ENCODE results near the gene NDUFC1. TPM values are rescaled to one million over a fixed set of nuclear protein-coding genes. Genes with fewer than 3 reads are reported as not detected.
"Not testable (repeated sequence)": the region's sequence is repeated elsewhere in the genome, so short reads cannot be mapped to it uniquely, and the experiment has no call there.

NDUFC1 gene
- total RNA-seq, 1 experiment from 2014 or later, result 155 TPM

GRCh38 chr4:139256349-139256748 lies 45.9 kb downstream of the NDUFC1 start:
- in situ Hi-C loops (cut with HindIII; ENCODE audit: low sequenced_read_pairs), result no loop called here
- no peak for DNase-seq (ENCODE audit: low spot score)

- in situ Hi-C loops (cut with HindIII; ENCODE audit: low sequenced_read_pairs); DNase-seq (ENCODE audit: low spot score): not testable (repeated sequence)
These were observed 46.7 kb downstream of the NDUFC1 start for GRCh38 chr4:139255581-139255980.

GRCh38 chr4:139253713-139254112 lies 48.6 kb downstream of the NDUFC1 start:
- no peak for DNase-seq (ENCODE audit: low spot score)

GRCh38 chr4:139253046-139253445 lies 49.2 kb downstream of the NDUFC1 start:
- in situ Hi-C loops (cut with HindIII; ENCODE audit: low sequenced_read_pairs), result no loop called here
- DNase-seq (ENCODE audit: low spot score), result no peak

More at GRCh38 chr4:139253713-139254112, 48.6 kb downstream of the NDUFC1 start:
- in situ Hi-C loops (cut with HindIII; ENCODE audit: low sequenced_read_pairs), result no loop called here

- in situ Hi-C loops (cut with HindIII; ENCODE audit: low sequenced_read_pairs), result no loop called here
- no peak for DNase-seq (ENCODE audit: low spot score)
These were observed 54.5 kb downstream of the NDUFC1 start for GRCh38 chr4:139247700-139248238.

- in situ Hi-C loops (cut with HindIII; ENCODE audit: low sequenced_read_pairs), result no loop called here
These were observed 55.0 kb downstream of the NDUFC1 start for GRCh38 chr4:139247241-139247640.

GRCh38 chr4:139246166-139246565 lies 56.1 kb downstream of the NDUFC1 start:
- DNase-seq (ENCODE audit: low spot score), result no peak
- in situ Hi-C loops (cut with HindIII; ENCODE audit: low sequenced_read_pairs), result no loop called here

More at GRCh38 chr4:139247241-139247640, 55.0 kb downstream of the NDUFC1 start:
- DNase-seq (ENCODE audit: low spot score), result no peak

GRCh38 chr4:139245590-139245989 lies 56.7 kb downstream of the NDUFC1 start:
- no peak for DNase-seq (ENCODE audit: low spot score)
- in situ Hi-C loops (cut with HindIII; ENCODE audit: low sequenced_read_pairs), result no loop called here

GRCh38 chr4:139243448-139244365 lies 58.6 kb downstream of the NDUFC1 start:
- in situ Hi-C loops (cut with HindIII; ENCODE audit: low sequenced_read_pairs), result no loop called here
- no peak for DNase-seq (ENCODE audit: low spot score)

- in situ Hi-C loops (cut with HindIII; ENCODE audit: low sequenced_read_pairs), result no loop called here
- DNase-seq (ENCODE audit: low spot score), result no peak
These were observed 59.7 kb downstream of the NDUFC1 start for GRCh38 chr4:139242511-139243051.

GRCh38 chr4:139241784-139242151 lies 60.5 kb downstream of the NDUFC1 start:
- in situ Hi-C loops (cut with HindIII; ENCODE audit: low sequenced_read_pairs), result no loop called here
- DNase-seq (ENCODE audit: low spot score), result no peak

- no peak for DNase-seq (ENCODE audit: low spot score)
- in situ Hi-C loops (cut with HindIII; ENCODE audit: low sequenced_read_pairs), result no loop called here
These were observed 61.0 kb downstream of the NDUFC1 start for GRCh38 chr4:139241086-139241783.

Other genes starting within 250 kb of the NDUFC1 start
- 18.9 and 36.6 TPM in 2 replicates for gene ELF2, start 125.3 kb downstream of the NDUFC1 start, total RNA-seq (2014; rRNA removed; shearing (Covaris generic))
- not detected in 2 replicates for gene MGARP, start 22.3 kb downstream of the NDUFC1 start, total RNA-seq (2014; rRNA removed; shearing (Covaris generic))
- gene NAA15, start 972 bp downstream of the NDUFC1 start, total RNA-seq (2014; rRNA removed; shearing (Covaris generic)), result 33.4 and 38.3 TPM in 2 replicates
- gene RAB33B, start 151.6 kb upstream of the NDUFC1 start, total RNA-seq (2014; rRNA removed; shearing (Covaris generic)), result 4.1 and 4.9 TPM in 2 replicates

All from G401 (cell line).